ENCODE measurements around the gene SLC38A10. TPM values are rescaled to one million over a fixed set of nuclear protein-coding genes. Genes with fewer than 3 reads are reported as not detected.

SLC38A10 gene
- total RNA-seq, 1 experiment from 2014 or later: 109 TPM

- intact Hi-C loops (cut with micrococcal nuclease): loop anchor here (1.0 kb wide), 1 partner anchor 58 kb away; no protein-coding TSS in a partner anchor
- no peaks in the 10 kb centered on the region for H3K9me2 ChIP-seq (ENCODE audit: insufficient read depth)
- no peak overlapping the region; the same call in 1 of the 2 replicates for H3K27ac ChIP-seq (ENCODE audit: low read depth, low read length)
- POLR2A ChIA-PET: interaction anchor here (1.3 kb wide), 1 partner anchor 23 kb away, joined by 5 read pairs; the partner anchor contains the start of gene CEP131
- no peaks in the 10 kb centered on the region for H3K27me3 ChIP-seq (ENCODE audit: insufficient read depth, low read length)
- DNase-seq (ENCODE audit: low read depth, low spot score) (no peak), ATAC-seq (no peak)
- H3K9me3 ChIP-seq (ENCODE audit: control insufficient read depth in 1 of 2, insufficient read depth in 1 of 2, low read depth in 1 of 2, low read length in 2 of 2): no peaks in the 10 kb centered on the region
- BruUV-seq (replicated peaks): no TSS peak
- peaks cover 0 to 8% of the 10 kb centered on the region in 2 experiments; a peak in 1 of 4 replicates for H3K4me1 ChIP-seq (ENCODE audit: control insufficient read depth in 1 of 2, insufficient read depth in 2 of 2, low read length in 2 of 2)
- TF ChIP-seq FOSL1 (IDR thresholded peaks at IDR 0.05; ENCODE audit: low read depth) (no peak), RAD21 (IDR thresholded peaks at IDR 0.05; ENCODE audit: low read depth) (no peak), ELF1 (IDR thresholded peaks at IDR 0.05; ENCODE audit: borderline replicate concordance, low read depth) (no peak), CBX3 (IDR thresholded peaks at IDR 0.05; ENCODE audit: low read depth) (no peak), EZH2phosphoT487 (IDR thresholded peaks at IDR 0.05; ENCODE audit: borderline replicate concordance) (no peak), ZFX (IDR thresholded peaks at IDR 0.05) (no peak), ZBTB33 (IDR thresholded peaks at IDR 0.05; ENCODE audit: extremely low read depth, insufficient replicate concordance, low read length) (no peak), REST (IDR thresholded peaks at IDR 0.05; ENCODE audit: low read depth) (no peak), ATF3 (IDR thresholded peaks at IDR 0.05) (no peak), EZH2 (IDR thresholded peaks at IDR 0.05) (no peak), CEBPB (IDR thresholded peaks at IDR 0.05; ENCODE audit: low read depth) (no peak)
- H4K20me1 ChIP-seq (ENCODE audit: insufficient read depth): no peaks in the 10 kb centered on the region
- H3K9ac ChIP-seq (ENCODE audit: low read length): no peak overlapping the region
- no peaks in the 10 kb centered on the region for H3K79me2 ChIP-seq (ENCODE audit: insufficient read depth, low read length)
- RAD21 ChIA-PET (ENCODE audit: low non-redundant PET in 1 of 2, low total read pairs in 2 of 2, uncharacterized antibody in 2 of 2, unreplicated experiment in 2 of 2): no interaction called here
- no peak overlapping the region for H3K4me3 ChIP-seq (replicated peaks in 1 of 2; ENCODE audit: low read depth in 1 of 2, low read length in 2 of 2)
- CTCF ChIA-PET: interaction anchor here (0.6 to 2.2 kb wide), 4 partner anchors 23 to 1498 kb away, joined by 3 to 6 read pairs (median 5); partner anchors contain the start of genes CEP131 and RAB40B
- H2AFZ ChIP-seq (ENCODE audit: low read depth, low read length, poor library complexity, severe bottlenecking): no peak overlapping the region
- no peak overlapping the region for H3K4me2 ChIP-seq (ENCODE audit: low read length)
- H3K36me3 ChIP-seq (ENCODE audit: control insufficient read depth in 1 of 2, insufficient read depth in 2 of 2, low read length in 2 of 2): peaks cover 0 to 8% of the 10 kb centered on the region in 2 experiments
Observed at GRCh38 chr17:81200201-81200600, 94.9 kb downstream of the SLC38A10 start.
